IMR-90 (cell line): ENCODE measurements around the gene CLEC14A. TPM values are rescaled to one million over a fixed set of nuclear protein-coding genes. Genes with fewer than 3 reads are reported as not detected.

Source experiments
- ATAC-seq: fragments of 200-7000 bp; cut with Tn5 transposase; 2 replicates; pipeline ENCODE4 v1.9.1; 2020; ENCODE audit warnings: low read depth, mild to moderate bottlenecking, moderate library complexity
- BruUV-seq: library from RNA; stranded (reverse); fragments of 400-500 nt; replicated peaks from 2 replicates; lab custom pipeline; 2021; lab: Mats Ljungman, UMichigan
- CTCF ChIA-PET: fragments of 300-600 bp; formaldehyde crosslinking; extraction: SDS; loops from one replicate; lab custom pipeline; 2021; ENCODE audit warnings: antibody characterized with exemption; lab: Yijun Ruan, JAX
- POLR2A ChIA-PET: fragments of 300-600 bp; sonication (Branson Sonifier 250); formaldehyde crosslinking; loops from one replicate; lab custom pipeline; 2022; ENCODE audit warnings: antibody characterized with exemption; ENCODE audit not compliant: unreplicated experiment; lab: Charles Lee
- DNase-seq: peaks from one replicate; pipeline ENCODE4 v3.0.0; 2013
- H2AFZ ChIP-seq: replicated peaks from 2 replicates; pipeline ENCODE3; 2013; ENCODE audit warnings: low read length, mild to moderate bottlenecking; ENCODE audit not compliant: poor library complexity
- H2AK5ac ChIP-seq: 2 replicates; pipeline ENCODE4 v1.6.1; 2013; ENCODE audit warnings: low read depth, low read length, inconsistent platforms
- H2AK9ac ChIP-seq: replicated peaks from 2 replicates; pipeline ENCODE3; 2013; ENCODE audit warnings: mild to moderate bottlenecking, low read depth, low read length, moderate library complexity; ENCODE audit not compliant: poor library complexity
- H2BK120ac ChIP-seq: 2 replicates; pipeline ENCODE4 v1.6.1; 2013; ENCODE audit warnings: low read depth, low read length, inconsistent platforms
- H2BK15ac ChIP-seq: 3 replicates; pipeline ENCODE4 v1.6.1; 2013; ENCODE audit warnings: low read depth, low read length, inconsistent platforms
- H2BK20ac ChIP-seq: 2 replicates; pipeline ENCODE4 v1.6.1; 2013; ENCODE audit warnings: low read depth, mild to moderate bottlenecking, inconsistent platforms, low read length, moderate library complexity
- H2BK5ac ChIP-seq: 2 replicates; pipeline ENCODE4 v1.6.1; 2013; ENCODE audit warnings: mild to moderate bottlenecking, low read depth, low read length, inconsistent platforms; ENCODE audit not compliant: poor library complexity, severe bottlenecking
- H3K14ac ChIP-seq: replicated peaks from 2 replicates; pipeline ENCODE4 v1.6.1; 2013; ENCODE audit warnings: low read depth, low read length, inconsistent platforms
- H3K18ac ChIP-seq: 2 replicates; pipeline ENCODE4 v1.6.1; 2013; ENCODE audit warnings: low read depth, low read length, control low read depth
- H3K23ac ChIP-seq: 2 replicates; pipeline ENCODE4 v1.6.1; 2013; ENCODE audit warnings: low read depth, low read length, inconsistent platforms
- H3K27ac ChIP-seq: 2 replicates; pipeline ENCODE4 v1.5.1; 2013; ENCODE audit warnings: mild to moderate bottlenecking, control low read depth, low read length; ENCODE audit not compliant: insufficient read depth
- H3K27me3 ChIP-seq: 2 replicates; pipeline ENCODE4 v1.6.1; 2013; ENCODE audit warnings: low read length; ENCODE audit not compliant: control insufficient read depth, insufficient read depth
- H3K36me3 ChIP-seq: 2 replicates; pipeline ENCODE4 v1.6.1; 2013; ENCODE audit warnings: low read length, mixed read lengths; ENCODE audit not compliant: control insufficient read depth, insufficient read depth
- H3K4ac ChIP-seq: 2 replicates; pipeline ENCODE4 v1.6.1; 2013; ENCODE audit warnings: low read depth, low read length, inconsistent platforms
- H3K4me1 ChIP-seq: 2 replicates; pipeline ENCODE4 v1.6.1; 2013; ENCODE audit warnings: low read length, mixed read lengths; ENCODE audit not compliant: control insufficient read depth, insufficient read depth
- H3K4me2 ChIP-seq: 2 replicates; pipeline ENCODE4 v1.6.1; 2013; ENCODE audit warnings: low read depth, mild to moderate bottlenecking, control low read depth, low read length, moderate library complexity
- H3K4me3 ChIP-seq: 2 replicates; pipeline ENCODE4 v1.5.1; 2013; ENCODE audit warnings: low read depth, mild to moderate bottlenecking, control low read depth, low read length, moderate library complexity; ENCODE audit not compliant: insufficient read depth
- H3K56ac ChIP-seq: 2 replicates; pipeline ENCODE4 v1.6.1; 2013; ENCODE audit warnings: low read length, inconsistent platforms; ENCODE audit not compliant: insufficient read depth; ENCODE audit errors: extremely low read depth
- H3K79me1 ChIP-seq, 2 experiments: 2 replicates each; pipeline ENCODE4 v1.6.1; 2013; ENCODE audit warnings: low read length in 2 of 2, inconsistent platforms in 1 of 2, low read depth in 1 of 2
- H3K9ac ChIP-seq: 2 replicates; pipeline ENCODE4 v1.6.1; 2013; ENCODE audit warnings: low read depth, low read length, control low read depth
- H3K9me1 ChIP-seq: 2 replicates; pipeline ENCODE4 v1.6.1; 2013; ENCODE audit warnings: low read length, inconsistent platforms; ENCODE audit not compliant: insufficient read depth
- H3K9me3 ChIP-seq: 2 replicates; pipeline ENCODE4 v1.6.1; 2013; ENCODE audit warnings: low read length; ENCODE audit not compliant: control insufficient read depth, insufficient read depth
- H4K20me1 ChIP-seq: 2 replicates; pipeline ENCODE4 v1.6.1; 2013; ENCODE audit warnings: low read length, inconsistent platforms; ENCODE audit not compliant: insufficient read depth
- H4K5ac ChIP-seq: 2 replicates; pipeline ENCODE4 v1.6.1; 2013; ENCODE audit warnings: mild to moderate bottlenecking, low read depth, low read length, control low read depth
- H4K8ac ChIP-seq, 2 experiments: 2 replicates each; pipeline ENCODE4 v1.6.1; 2013; ENCODE audit warnings: low read depth in 2 of 2, low read length in 2 of 2, control low read depth in 1 of 2, inconsistent platforms in 1 of 2
- H4K91ac ChIP-seq: 2 replicates; pipeline ENCODE4 v1.6.1; 2013; ENCODE audit warnings: low read depth, low read length, inconsistent platforms; ENCODE audit not compliant: insufficient read depth
- BHLHE40 ChIP-seq: fragments of 150-350 bp; IDR thresholded peaks from 2 replicates; pipeline ENCODE4 v1.6.1; 2016; ENCODE audit warnings: mild to moderate bottlenecking, low read depth, low read length
- CEBPB ChIP-seq: IDR thresholded peaks from 2 replicates; pipeline ENCODE4 v1.6.1; 2012; ENCODE audit warnings: low read depth, low read length, improper control_type of control experiment
- CHD1 ChIP-seq: IDR thresholded peaks from 2 replicates; pipeline ENCODE4 v1.6.1; 2012; ENCODE audit warnings: low read depth, low read length, improper control_type of control experiment
- dilution Hi-C: fragments of 300-500 bp; cut with HindIII; formaldehyde crosslinking; loops from one replicate; pipeline ENCODE4 v1.14.3; 2018; ENCODE audit warnings: low sequenced_read_pairs; ENCODE audit not compliant: unreplicated experiment
- in situ Hi-C: fragments of 300-500 bp; cut with MboI; formaldehyde crosslinking; loops from 3 replicates; pipeline ENCODE4 v1.14.3; 2019; ENCODE audit warnings: low sequenced_read_pairs, inconsistent platforms, mixed read lengths
- intact Hi-C: fragments of 100-400 bp; cut with micrococcal nuclease; formaldehyde crosslinking; loops from 2 replicates; pipeline ENCODE4 v1.10.0; 2022
- polyA plus RNA-seq, 3 experiments: library from polyadenylated mRNA; depleted of rRNA; stranded (reverse); fragments of >200 nt; gene quantifications; 2 replicates each; pipeline ENCODE4 v1.2.3, GENCODE V29; 2012; ENCODE audit warnings: low replicate concordance in 1 of 3
- total RNA-seq: library from RNA; depleted of rRNA; stranded (reverse); fragments of >200 nt; gene quantifications from 2 replicates; pipeline ENCODE4 v1.2.3, GENCODE V29; 2012

CLEC14A gene
- total and polyA plus RNA-seq, 2 of the 4 experiments (the other 2 are of a cell fraction), result 3.0 to 6.2 TPM

GRCh38 chr14:38286452-38286851, 30.6 kb upstream of the CLEC14A start:
- no TSS peak for BruUV-seq
- Histone ChIP-seq H3K9ac (no peak overlapping the region), H3K27ac (no peak overlapping the region), H3K4me1 (peaks cover 2% of the 10 kb centered on the region; the same call in 1 of the 2 replicates), H3K79me1 (no peaks in the 10 kb centered on the region), H3K4ac (no peak overlapping the region), H3K56ac (no peak overlapping the region), H3K4me2 (no peak overlapping the region), H2AK5ac (no peak overlapping the region), H4K20me1 (no peaks in the 10 kb centered on the region), H3K27me3 (no peaks in the 10 kb centered on the region), H3K14ac (no peak overlapping the region), H2BK5ac (peak overlapping the region; percentile 2), H4K5ac (peak overlapping the region; percentile 31; the same call in 1 of the 2 replicates), H4K8ac (no peak overlapping the region), H2AFZ (no peak overlapping the region), H3K9me1 (no peaks in the 10 kb centered on the region), H3K18ac (no peak overlapping the region), H3K9me3 (no peaks in the 10 kb centered on the region; the same call in 1 of the 2 replicates), H4K91ac (no peak overlapping the region), H3K4me3 (no peak overlapping the region), H2BK15ac (no peak overlapping the region), H3K36me3 (no peaks in the 10 kb centered on the region; the same call in 1 of the 2 replicates), H3K23ac (no peak overlapping the region), H2AK9ac (no peak overlapping the region), H2BK20ac (no peak overlapping the region), H2BK120ac (no peak overlapping the region)
- no peak for DNase-seq
- no peak for ATAC-seq
- intact Hi-C loops, result no loop called here
- CTCF ChIA-PET, result no interaction called here
- peak; percentile 38; the same call in 1 of the 2 replicates for TF ChIP-seq CEBPB
- TF ChIP-seq BHLHE40, result no peak
- no peak for TF ChIP-seq CHD1
- dilution Hi-C loops, result no loop called here
- POLR2A ChIA-PET, result no interaction called here
- in situ Hi-C loops, result no loop called here
